MCF 10A (cell line): ENCODE measurements around the gene NAT10. TPM values are rescaled to one million over a fixed set of nuclear protein-coding genes. Genes with fewer than 3 reads are reported as not detected.

ENCODE experiments used
- BruUV-seq: library from RNA; stranded (reverse); fragments of 400-500 nt; replicated peaks from 2 replicates; lab custom pipeline; 2021; lab: Mats Ljungman, UMichigan
- CTCF ChIA-PET: fragments of 300-600 bp; sonication (Branson Sonifier 250); formaldehyde crosslinking; extraction: SDS; loops from one replicate; lab custom pipeline; 2021; ENCODE audit warnings: antibody characterized with exemption, inconsistent platforms; lab: Yijun Ruan, JAX
- POLR2A ChIA-PET: fragments of 300-600, 350-650 bp; sonication (Branson Sonifier 250); formaldehyde crosslinking; extraction: SDS; loops from one replicate; lab custom pipeline; 2020; ENCODE audit warnings: antibody characterized with exemption, inconsistent platforms; lab: Yijun Ruan, JAX
- DNase-seq: peaks from one replicate; pipeline ENCODE4 v3.0.0-alpha.2; 2018; ENCODE audit not compliant: unreplicated experiment
- H3K27ac Mint-ChIP-seq: one replicate; pipeline ENCODE4 v1.8.0; 2022; ENCODE audit warnings: mild to moderate bottlenecking, low read depth, mixed read lengths; ENCODE audit not compliant: unreplicated experiment
- H3K27me3 Mint-ChIP-seq: one replicate; pipeline ENCODE4 v1.8.0; 2022; ENCODE audit warnings: mixed read lengths; ENCODE audit not compliant: insufficient read depth, unreplicated experiment
- H3K36me3 Mint-ChIP-seq: one replicate; pipeline ENCODE4 v1.8.0; 2022; ENCODE audit warnings: mild to moderate bottlenecking, moderate library complexity, mixed read lengths; ENCODE audit not compliant: insufficient read depth, unreplicated experiment
- H3K4me1 Mint-ChIP-seq: one replicate; pipeline ENCODE4 v1.8.0; 2022; ENCODE audit warnings: mixed read lengths; ENCODE audit not compliant: insufficient read depth, unreplicated experiment
- H3K4me3 Mint-ChIP-seq: one replicate; pipeline ENCODE4 v1.8.0; 2022; ENCODE audit warnings: mild to moderate bottlenecking, moderate library complexity, mixed read lengths; ENCODE audit not compliant: unreplicated experiment
- H3K9me3 Mint-ChIP-seq: one replicate; pipeline ENCODE4 v1.8.0; 2022; ENCODE audit warnings: mixed read lengths; ENCODE audit not compliant: unreplicated experiment
- intact Hi-C: fragments of 100-400 bp; cut with micrococcal nuclease; formaldehyde crosslinking; loops from 2 replicates; pipeline ENCODE4 v1.14.1; 2022
- total RNA-seq: library from RNA; stranded (reverse); gene quantifications from 2 replicates; pipeline ENCODE4 v1.2.3, GENCODE V29; 2022
- TF ChIP-seq, protein P1 (sequence below): fragments of 200-600 bp; IDR thresholded peaks from one replicate; pipeline ENCODE4 v1.8.0; 2022; ENCODE audit warnings: antibody characterized with exemption, mild to moderate bottlenecking; ENCODE audit not compliant: unreplicated experiment

The NAT10 gene
- total RNA-seq, 1 experiment from 2014 or later, result 89.5 TPM

GRCh38 chr11:34168642-34169420 lies 63.4 kb downstream of the NAT10 start:
- ChIA-PET CTCF (interaction anchor here (0.5 to 0.8 kb wide), 5 partner anchors 39 to 360 kb away, joined by 3 to 4 read pairs (median 3); no protein-coding TSS in a partner anchor), POLR2A (interaction anchor here (0.7 kb wide), 1 partner anchor 300 kb away, joined by 3 read pairs; no protein-coding TSS in a partner anchor)
- Mint-ChIP-seq H3K27ac (no peak overlapping the region), H3K27me3 (no peaks in the 10 kb centered on the region), H3K4me3 (no peak overlapping the region), H3K4me1 (peaks cover 3% of the 10 kb centered on the region), H3K36me3 (peaks cover 7% of the 10 kb centered on the region), H3K9me3 (no peaks in the 10 kb centered on the region)
- no peak for DNase-seq
- TF ChIP-seq, protein P1, sequence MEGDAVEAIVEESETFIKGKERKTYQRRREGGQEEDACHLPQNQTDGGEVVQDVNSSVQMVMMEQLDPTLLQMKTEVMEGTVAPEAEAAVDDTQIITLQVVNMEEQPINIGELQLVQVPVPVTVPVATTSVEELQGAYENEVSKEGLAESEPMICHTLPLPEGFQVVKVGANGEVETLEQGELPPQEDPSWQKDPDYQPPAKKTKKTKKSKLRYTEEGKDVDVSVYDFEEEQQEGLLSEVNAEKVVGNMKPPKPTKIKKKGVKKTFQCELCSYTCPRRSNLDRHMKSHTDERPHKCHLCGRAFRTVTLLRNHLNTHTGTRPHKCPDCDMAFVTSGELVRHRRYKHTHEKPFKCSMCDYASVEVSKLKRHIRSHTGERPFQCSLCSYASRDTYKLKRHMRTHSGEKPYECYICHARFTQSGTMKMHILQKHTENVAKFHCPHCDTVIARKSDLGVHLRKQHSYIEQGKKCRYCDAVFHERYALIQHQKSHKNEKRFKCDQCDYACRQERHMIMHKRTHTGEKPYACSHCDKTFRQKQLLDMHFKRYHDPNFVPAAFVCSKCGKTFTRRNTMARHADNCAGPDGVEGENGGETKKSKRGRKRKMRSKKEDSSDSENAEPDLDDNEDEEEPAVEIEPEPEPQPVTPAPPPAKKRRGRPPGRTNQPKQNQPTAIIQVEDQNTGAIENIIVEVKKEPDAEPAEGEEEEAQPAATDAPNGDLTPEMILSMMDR, result no peak
- intact Hi-C loops, result no loop called here
- BruUV-seq, result no TSS peak

- H3K36me3 Mint-ChIP-seq, result peaks cover 7% of the 10 kb centered on the region
- POLR2A ChIA-PET, result no interaction called here
- TF ChIP-seq, protein P1, result no peak
- H3K4me1 Mint-ChIP-seq, result peaks cover 3% of the 10 kb centered on the region
- no peak overlapping the region for H3K27ac Mint-ChIP-seq
- CTCF ChIA-PET, result interaction anchor here (0.6 to 1.0 kb wide), 6 partner anchors 19 to 361 kb away, joined by 3 to 6 read pairs (median 4); partner anchors contain the start of gene ELF5
- no peak overlapping the region for H3K4me3 Mint-ChIP-seq
- H3K27me3 Mint-ChIP-seq, result no peaks in the 10 kb centered on the region
- no TSS peak for BruUV-seq
- intact Hi-C loops, result loop anchor here (5.0 kb wide), 1 partner anchor 323 kb away; no protein-coding TSS in a partner anchor
- no peak for DNase-seq
- H3K9me3 Mint-ChIP-seq, result no peaks in the 10 kb centered on the region
These were observed 64.3 kb downstream of the NAT10 start for GRCh38 chr11:34169686-34170085.

DNA sequence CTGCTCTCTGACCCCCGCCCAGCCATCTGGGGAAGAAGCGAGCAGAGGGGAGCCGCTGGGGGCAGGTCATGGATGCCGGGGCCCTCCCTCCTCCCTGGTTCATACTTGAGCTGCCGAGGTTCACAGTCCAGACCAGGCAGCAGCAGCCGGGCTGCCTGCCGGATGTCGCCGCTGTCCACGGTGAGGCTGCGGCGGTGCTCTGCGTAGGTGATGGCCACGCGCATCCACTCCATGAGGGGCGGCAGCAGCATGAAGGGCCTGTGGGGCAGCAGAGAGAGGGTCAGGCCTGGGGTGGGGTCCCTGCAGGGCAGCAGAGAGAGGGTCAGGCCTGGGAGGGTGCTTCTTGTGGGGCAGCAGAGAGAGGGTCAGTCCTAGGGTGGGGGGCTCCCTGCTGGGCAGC lies 67.6 kb downstream of the NAT10 start:
- Mint-ChIP-seq H3K9me3 (no peaks in the 10 kb centered on the region), H3K4me3 (no peak overlapping the region), H3K27me3 (no peaks in the 10 kb centered on the region), H3K36me3 (no peaks in the 10 kb centered on the region), H3K27ac (no peak overlapping the region), H3K4me1 (no peaks in the 10 kb centered on the region)
- TF ChIP-seq, protein P1, result no peak
- DNase-seq, result no peak
- BruUV-seq, result no TSS peak
- ChIA-PET POLR2A (interaction anchor here (0.6 kb wide), 1 partner anchor 32 kb away, joined by 4 read pairs; no protein-coding TSS in a partner anchor), CTCF (interaction anchor here (0.6 to 6.7 kb wide), 12 partner anchors 8 to 733 kb away, joined by 3 to 108 read pairs (median 6); partner anchors contain the start of gene ABTB2)
- intact Hi-C loops, result loop anchor here (5.0 kb wide), 1 partner anchor 319 kb away; no protein-coding TSS in a partner anchor
